K562 (cell line): ENCODE measurements around the gene POLA1. TPM values are rescaled to one million over a fixed set of nuclear protein-coding genes. Genes with fewer than 3 reads are reported as not detected.
A peak's percentile ranks its signal among the peaks of the same experiment; 100 is the strongest.

Source experiments
- ATAC-seq: fragments of 200-7000 bp; cut with Tn5 transposase; 3 replicates; pipeline ENCODE4 v1.9.1; 2020; ENCODE audit warnings: moderate library complexity
- BruUV-seq: library from RNA; stranded (reverse); fragments of 400-500 nt; replicated peaks from 2 replicates; lab custom pipeline; 2021; lab: Mats Ljungman, UMichigan
- CTCF ChIA-PET: fragments of 300-600 bp; formaldehyde crosslinking; extraction: SDS; loops from one replicate; lab custom pipeline; 2021; ENCODE audit warnings: low intra/inter-chr PET ratio; lab: Yijun Ruan, JAX
- POLR2A ChIA-PET: fragments of 300-600, 350-650 bp; sonication (Branson Sonifier 250); formaldehyde crosslinking; extraction: SDS; loops from one replicate; lab custom pipeline; 2021; ENCODE audit warnings: antibody characterized with exemption, inconsistent platforms; lab: Yijun Ruan, JAX
- DNase-seq, 4 experiments: peaks; one replicate each; pipeline versions ENCODE4 v3.0.0 to v3.0.0-alpha.2; 2011 to 2018; ENCODE audit warnings: low spot score in 3 of 4, mixed read lengths in 3 of 4; ENCODE audit errors: extremely low read depth in 1 of 4
- FAIRE-seq: peaks from 2 replicates; lab custom pipeline; 2011; peaks lifted over from hg19 to GRCh38; lab: Jason Lieb, UNC
- H2AFZ ChIP-seq: 2 replicates; pipeline ENCODE4 v1.6.0; 2011; ENCODE audit warnings: low read depth, low read length, control low read depth, inconsistent platforms
- H3K27ac ChIP-seq: fragments of 200-600 bp; 3 replicates; pipeline ENCODE4 v1.8.0; 2011; ENCODE audit warnings: low read depth, mild to moderate bottlenecking, control low read depth, inconsistent platforms, low read length, moderate library complexity, mixed read lengths; ENCODE audit errors: extremely low read depth
- H3K27me3 ChIP-seq, 2 experiments: fragments of 300-600 bp in 1 of 2; 2 replicates in 1 of 2; 3 replicates in 1 of 2; pipeline versions ENCODE4 v1.6.0 to v1.8.0; 2011; ENCODE audit warnings: inconsistent platforms in 2 of 2, low read length in 2 of 2, mild to moderate bottlenecking in 1 of 2, mixed read lengths in 1 of 2, moderate library complexity in 1 of 2; ENCODE audit not compliant: control insufficient read depth in 2 of 2, insufficient read depth in 2 of 2
- H3K36me3 ChIP-seq: fragments of 300-600 bp; 3 replicates; pipeline ENCODE4 v1.8.0; 2011; ENCODE audit warnings: mild to moderate bottlenecking, low read length, inconsistent platforms; ENCODE audit not compliant: control insufficient read depth, insufficient read depth
- H3K4me1 ChIP-seq, 2 experiments: fragments of 200-600 bp in 1 of 2; replicated peaks in 1 of 2; 2 replicates in 1 of 2; 3 replicates in 1 of 2; pipeline versions ENCODE4 v1.5.1 to v1.8.0; 2011; ENCODE audit warnings: inconsistent platforms in 2 of 2, low read length in 2 of 2, mild to moderate bottlenecking in 1 of 2, mixed read lengths in 1 of 2, moderate library complexity in 1 of 2; ENCODE audit not compliant: control insufficient read depth in 2 of 2, insufficient read depth in 2 of 2
- H3K4me2 ChIP-seq: 2 replicates; pipeline ENCODE4 v1.6.1; 2011; ENCODE audit warnings: low read length, control low read depth, inconsistent platforms, mixed read lengths; ENCODE audit not compliant: insufficient read depth
- H3K4me3 ChIP-seq: fragments of 200-600 bp; sonication (generic), shearing (Covaris generic); 2 replicates; pipeline ENCODE4 v1.5.1; 2016; ENCODE audit warnings: control low read depth, inconsistent platforms
- H3K79me2 ChIP-seq: fragments of 200-600 bp; 3 replicates; pipeline ENCODE4 v1.8.0; 2011; ENCODE audit warnings: low read length, inconsistent platforms; ENCODE audit not compliant: control insufficient read depth, insufficient read depth
- H3K9ac ChIP-seq, 2 experiments: 2 replicates each; pipeline versions ENCODE4 v1.6.0 to v1.6.1; 2011; ENCODE audit warnings: low read depth in 2 of 2, low read length in 2 of 2, control low read depth in 1 of 2, inconsistent platforms in 1 of 2, mild to moderate bottlenecking in 1 of 2, mixed read lengths in 1 of 2; ENCODE audit not compliant: insufficient read depth in 1 of 2
- H3K9me1 ChIP-seq: one replicate; pipeline ENCODE4 v1.6.0; 2011; ENCODE audit warnings: inconsistent platforms, mild to moderate bottlenecking, low read length, moderate library complexity; ENCODE audit not compliant: control insufficient read depth, insufficient read depth
- H3K9me3 ChIP-seq: replicated peaks from 2 replicates; pipeline ENCODE4 v1.5.1; 2011; ENCODE audit warnings: low read depth, low read length, inconsistent platforms; ENCODE audit not compliant: control insufficient read depth, insufficient read depth
- H4K20me1 ChIP-seq: replicated peaks from 2 replicates; pipeline ENCODE4 v1.6.1; 2011; ENCODE audit warnings: low read length, inconsistent platforms, mixed read lengths; ENCODE audit not compliant: control insufficient read depth, insufficient read depth
- MYC ChIP-seq, 2 experiments: fragments of 250-450 bp in 1 of 2; sonication (Bioruptor Pico) in 1 of 2; IDR thresholded peaks; 2 replicates each; pipeline versions ENCODE4 v1.5.1 to v1.6.1; 2012 to 2021; ENCODE audit warnings: low read depth in 2 of 2, borderline replicate concordance in 1 of 2, improper control_type of control experiment in 1 of 2, low read length in 1 of 2, mild to moderate bottlenecking in 1 of 2, moderate library complexity in 1 of 2
- NFIC ChIP-seq: fragments of 450-650 bp; IDR thresholded peaks from 2 replicates; pipeline ENCODE4 v1.6.1; 2017; ENCODE audit warnings: mild to moderate bottlenecking, inconsistent platforms
- PCBP2 ChIP-seq: fragments of 200-400 bp; formaldehyde crosslinking; IDR thresholded peaks from 2 replicates; pipeline ENCODE4 v1.6.1; 2018; ENCODE audit warnings: low read length, low read depth, mild to moderate bottlenecking, moderate library complexity; ENCODE audit not compliant: poor library complexity, severe bottlenecking
- POLR2A ChIP-seq: fragments of 450-650 bp; conservative IDR thresholded peaks from 2 replicates; pipeline ENCODE4 v1.6.1; 2016
- ZNF3 ChIP-seq: fragments of 250-450 bp; sonication (Bioruptor Pico); IDR thresholded peaks from 2 replicates; pipeline ENCODE4 v1.5.0; 2021; ENCODE audit warnings: mild to moderate bottlenecking, moderate library complexity
- WGBS: fragments of 100-300 bp; shearing (Covaris generic); methylation state at CpG from one replicate; pipeline ENCODE4 v1.1.6; 2016; ENCODE audit warnings: low coverage, mixed read lengths; ENCODE audit not compliant: insufficient coverage; ENCODE audit errors: missing lambda C conversion rate; 5-methylcytosine and 5-hydroxymethylcytosine counted together
- in situ Hi-C: fragments of 300-500 bp; cut with MboI; formaldehyde crosslinking; loops from 4 replicates; pipeline ENCODE4 v1.15.0; 2018; ENCODE audit warnings: inconsistent platforms, mixed read lengths
- intact Hi-C: fragments of 100-400 bp; cut with micrococcal nuclease; formaldehyde crosslinking; loops from 2 replicates; pipeline ENCODE4 v1.14.2; 2022
- polyA plus RNA-seq, 8 experiments: library from polyadenylated mRNA; depleted of rRNA in 4 of 8; stranded (reverse) in 5 of 8; unstranded in 3 of 8; fragments of >200 nt; fragmentation: Nextera tagmentation in 2 of 8; fragmentation: Illumina TruSeq in 1 of 8; extraction: Ambion mirVana in 2 of 8; extraction: Trizol in 1 of 8; gene quantifications; 2 replicates each; pipeline versions ENCODE4 v1.2.1 to v1.2.3, GENCODE V29; 2011 to 2014; ENCODE audit warnings: inconsistent platforms in 1 of 8, missing spikeins in 1 of 8
- total RNA-seq, 7 experiments: library from RNA; depleted of rRNA in 6 of 7; stranded (reverse); fragments of >200 nt in 6 of 7; fragmentation: Illumina TruSeq in 2 of 7; extraction: Trizol in 2 of 7; gene quantifications; 2 replicates each; pipeline versions ENCODE4 v1.2.1 to v1.2.3, GENCODE V29; 2011 to 2021; ENCODE audit warnings: low replicate concordance in 1 of 7
- TF ChIP-seq, protein P1 (sequence below): sonication (generic); formaldehyde crosslinking; IDR thresholded peaks from 2 replicates; pipeline ENCODE4 v1.8.0; 2022; ENCODE audit warnings: missing genetic modification reagents, mild to moderate bottlenecking, borderline replicate concordance

The POLA1 gene
- total and polyA plus RNA-seq, 9 of the 15 experiments (the other 6 are each of a cell fraction or from before 2014, with no cell fraction given) = 8.6 to 48.4 (median 27.4) TPM

DNA sequence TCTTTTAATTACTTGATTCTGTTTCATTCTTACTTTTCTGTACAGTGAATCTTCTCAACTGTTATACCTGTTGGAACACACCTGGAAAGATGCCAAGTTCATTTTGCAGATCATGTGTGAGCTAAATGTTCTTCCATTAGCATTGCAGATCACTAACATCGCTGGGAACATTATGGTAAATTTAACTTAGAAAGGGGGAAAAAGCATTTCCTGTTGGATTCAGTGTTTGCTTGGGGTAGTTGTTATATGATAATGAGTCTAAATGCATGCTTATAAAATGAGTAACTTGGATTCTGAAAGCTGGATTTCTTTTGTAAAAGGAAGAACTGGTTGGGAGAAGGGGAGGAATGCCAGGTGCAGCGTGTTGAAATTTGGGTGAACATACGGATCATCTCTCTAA is 47.6 kb downstream of the POLA1 start:
- Histone ChIP-seq H3K4me1 (no peaks in the 10 kb centered on the region), H3K27ac (no peak overlapping the region), H3K9me3 (no peaks in the 10 kb centered on the region), H3K9ac (no peak overlapping the region)
- no TSS peak for BruUV-seq
- CTCF ChIA-PET = no interaction called here
- POLR2A ChIA-PET = no interaction called here
- DNase-seq = no peak
- no peak for FAIRE-seq
- TF ChIP-seq ZNF3 (CRISPR knock-in tag) = no peak
- no peak for TF ChIP-seq PCBP2
- TF ChIP-seq, protein P1, sequence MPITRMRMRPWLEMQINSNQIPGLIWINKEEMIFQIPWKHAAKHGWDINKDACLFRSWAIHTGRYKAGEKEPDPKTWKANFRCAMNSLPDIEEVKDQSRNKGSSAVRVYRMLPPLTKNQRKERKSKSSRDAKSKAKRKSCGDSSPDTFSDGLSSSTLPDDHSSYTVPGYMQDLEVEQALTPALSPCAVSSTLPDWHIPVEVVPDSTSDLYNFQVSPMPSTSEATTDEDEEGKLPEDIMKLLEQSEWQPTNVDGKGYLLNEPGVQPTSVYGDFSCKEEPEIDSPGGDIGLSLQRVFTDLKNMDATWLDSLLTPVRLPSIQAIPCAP (CRISPR knock-in tag) = no peak
- TF ChIP-seq NFIC = peak; percentile 40
- TF ChIP-seq MYC (IDR thresholded peaks at IDR 0.05; ENCODE audit: low read depth, low read length) = no peak
- no peak for TF ChIP-seq MYC (CRISPR knock-in tag; IDR thresholded peaks at IDR 0.05; ENCODE audit: borderline replicate concordance, low read depth)
- TF ChIP-seq POLR2A = no peak
- TF ChIP-seq, all 486 proteins: peak for 1
- in situ Hi-C loops (no loop called here), intact Hi-C loops (no loop called here)
- Histone ChIP-seq H4K20me1 (no peaks in the 10 kb centered on the region), H3K4me2 (no peak overlapping the region), H3K36me3 (peaks cover 63% of the 10 kb centered on the region), H3K9me1 (no peaks in the 10 kb centered on the region), H2AFZ (no peak overlapping the region), H3K27me3 (no peaks in the 10 kb centered on the region), H3K4me3 (no peak overlapping the region), H3K79me2 (no peaks in the 10 kb centered on the region)
- no peak for ATAC-seq
- WGBS = 86% methylated on average over 1 of the region's 3 CpGs
